Measurements from ENCODE around the gene LRP2.

Gene LRP2

DNA sequence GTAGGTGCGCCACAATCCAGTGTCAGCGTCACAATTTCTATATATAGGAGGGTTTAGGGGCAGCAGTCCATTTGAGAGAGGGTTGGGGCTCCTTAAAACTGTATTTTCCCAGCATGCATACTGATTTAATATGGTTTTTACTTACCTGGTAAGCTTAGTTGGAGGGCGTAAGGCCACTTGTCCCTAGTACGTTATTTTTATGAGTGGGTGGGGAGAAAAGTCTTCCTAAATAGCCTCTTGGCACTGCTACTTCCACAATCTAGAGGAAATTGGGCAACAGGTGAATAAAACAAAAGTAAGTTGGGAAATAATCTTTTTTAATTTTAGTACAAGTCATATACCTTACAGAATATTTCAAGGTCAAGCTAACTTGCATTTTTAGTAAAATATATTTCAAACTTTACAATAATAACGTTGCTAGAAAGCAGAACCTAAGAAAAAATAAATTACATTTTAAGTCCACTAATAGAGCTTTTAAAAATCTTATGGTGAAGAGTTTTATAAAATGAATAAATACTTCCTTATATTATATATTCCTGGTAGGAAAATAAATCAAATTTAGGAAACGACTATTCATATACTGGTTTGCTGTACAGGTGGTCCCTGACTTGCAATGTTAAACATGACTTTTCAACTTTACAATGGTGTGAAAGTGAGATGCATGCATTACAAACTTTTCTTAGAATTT lies 272.1 kb downstream of the LRP2 start:
- DNase-seq (ENCODE audit: low read depth, low spot score), result no peak
- no peak overlapping the region for H3K4me3 ChIP-seq
- H3K9me3 ChIP-seq (ENCODE audit: low read depth, low read length), result no peaks in the 10 kb centered on the region
- TF ChIP-seq FOXP2 (optimal IDR thresholded peaks at IDR 0.05; ENCODE audit: control extremely low read depth, extremely low read length, insufficient read depth) (no peak), EZH2 (IDR thresholded peaks at IDR 0.05) (no peak), POLR2AphosphoS5 (IDR thresholded peaks at IDR 0.05; ENCODE audit: borderline replicate concordance, low read depth, low read length) (no peak)
- no peak overlapping the region for H3K9ac ChIP-seq (ENCODE audit: insufficient read length)
- H3K36me3 ChIP-seq (ENCODE audit: insufficient read depth, low read length), result no peaks in the 10 kb centered on the region
- H3K27ac ChIP-seq, result no peak overlapping the region

- H3K27ac ChIP-seq, result no peak overlapping the region
- no peaks in the 10 kb centered on the region for H3K36me3 ChIP-seq (ENCODE audit: insufficient read depth, low read length)
- no peak overlapping the region for H3K4me3 ChIP-seq
- no peak for TF ChIP-seq POLR2AphosphoS5 (IDR thresholded peaks at IDR 0.05; ENCODE audit: borderline replicate concordance, low read depth, low read length)
- no peak for TF ChIP-seq FOXP2 (optimal IDR thresholded peaks at IDR 0.05; ENCODE audit: control extremely low read depth, extremely low read length, insufficient read depth)
- TF ChIP-seq EZH2 (IDR thresholded peaks at IDR 0.05), result no peak
- no peak for DNase-seq (ENCODE audit: low read depth, low spot score)
- H3K9ac ChIP-seq (ENCODE audit: insufficient read length), result no peak overlapping the region
- no peaks in the 10 kb centered on the region for H3K9me3 ChIP-seq (ENCODE audit: low read depth, low read length)
These were observed 273.2 kb downstream of the LRP2 start for GRCh38 chr2:169089182-169089581.

DNA sequence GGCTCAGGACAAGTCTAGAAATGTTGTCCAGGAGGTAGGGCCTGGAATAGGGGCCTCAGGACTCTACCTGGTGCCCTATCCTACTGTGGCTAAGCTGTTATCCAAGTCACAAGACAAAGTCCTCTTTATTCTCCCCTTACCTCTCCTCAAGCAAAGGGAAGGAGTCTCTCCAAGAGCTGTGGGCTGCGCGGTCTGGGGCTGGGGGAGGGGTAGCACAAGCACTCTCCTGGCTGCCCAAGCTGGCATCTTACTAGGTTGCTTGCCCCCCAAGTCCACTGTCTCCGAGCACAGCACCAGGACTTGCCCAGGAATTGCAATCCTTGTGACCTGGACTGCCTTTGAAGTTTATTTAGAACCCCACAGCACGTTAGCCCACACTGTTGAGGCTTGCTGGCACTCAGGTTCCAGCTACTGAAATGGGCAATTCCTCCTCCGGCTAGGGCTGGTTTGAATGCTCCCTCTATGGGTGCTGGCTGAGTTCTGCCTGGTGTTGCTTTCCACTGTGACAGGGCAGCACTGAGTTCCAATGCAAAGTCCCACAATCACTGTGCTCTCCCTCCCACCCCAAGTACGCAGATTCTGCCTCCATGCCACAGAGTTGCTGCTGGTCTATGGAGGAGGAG lies 274.5 kb downstream of the LRP2 start:
- Histone ChIP-seq H3K9ac (ENCODE audit: insufficient read length) (no peak overlapping the region), H3K36me3 (ENCODE audit: insufficient read depth, low read length) (no peaks in the 10 kb centered on the region), H3K27ac (no peak overlapping the region), H3K9me3 (ENCODE audit: low read depth, low read length) (no peaks in the 10 kb centered on the region), H3K4me3 (no peak overlapping the region)
- DNase-seq (ENCODE audit: low read depth, low spot score), result no peak
- no peak for TF ChIP-seq EZH2 (IDR thresholded peaks at IDR 0.05)
- TF ChIP-seq POLR2AphosphoS5 (IDR thresholded peaks at IDR 0.05; ENCODE audit: borderline replicate concordance, low read depth, low read length), result no peak
- TF ChIP-seq FOXP2 (optimal IDR thresholded peaks at IDR 0.05; ENCODE audit: control extremely low read depth, extremely low read length, insufficient read depth), result no peak

DNA sequence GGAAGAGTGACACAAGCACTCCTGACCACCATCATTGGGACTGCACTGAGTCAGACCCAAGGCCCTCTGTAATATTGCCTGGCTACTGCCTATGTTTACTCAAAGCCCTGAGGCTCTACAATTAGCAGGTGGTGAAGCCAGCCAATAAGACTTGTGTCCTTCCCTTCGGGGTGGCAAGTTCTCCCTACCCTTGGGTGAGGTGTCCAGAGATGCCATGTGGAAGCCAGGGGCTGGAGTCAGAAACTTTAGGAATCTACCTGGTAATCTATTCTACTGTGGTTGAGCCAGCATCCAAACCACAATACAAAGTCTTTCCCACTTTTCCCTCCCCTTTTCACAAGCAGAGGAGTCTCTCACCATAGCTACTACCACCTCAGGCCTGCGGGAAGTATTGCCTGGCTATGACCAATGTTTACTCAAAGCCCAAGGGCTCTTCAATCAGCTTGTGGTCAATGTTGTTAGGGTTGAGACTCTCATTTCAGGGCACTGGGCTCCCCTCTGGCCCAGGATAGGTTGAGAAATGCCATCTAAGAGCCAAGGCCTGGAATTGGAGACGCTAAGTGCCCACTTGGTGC lies 275.4 kb downstream of the LRP2 start:
- no peaks in the 10 kb centered on the region for H3K9me3 ChIP-seq (ENCODE audit: low read depth, low read length)
- DNase-seq (ENCODE audit: low read depth, low spot score), result no peak

DNA sequence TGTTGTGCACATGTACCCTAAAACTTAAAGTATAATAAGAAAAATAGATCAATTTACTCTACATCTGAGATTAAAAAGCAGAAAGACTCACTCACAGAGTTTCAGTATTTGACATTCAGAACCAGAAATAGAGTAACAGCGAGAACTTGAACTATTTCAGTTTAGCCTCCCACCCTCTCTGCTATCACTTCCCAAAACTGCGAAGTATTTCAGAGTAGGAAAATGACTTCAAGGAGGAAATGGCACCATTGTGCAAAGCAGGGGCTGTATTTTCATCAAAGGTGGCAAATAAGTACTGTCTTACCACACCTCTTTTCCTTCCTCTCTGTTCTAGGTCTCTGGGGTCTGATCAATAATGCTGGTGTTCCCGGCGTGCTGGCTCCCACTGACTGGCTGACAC lies 279.3 kb downstream of the LRP2 start:
- no peaks in the 10 kb centered on the region for H3K36me3 ChIP-seq (ENCODE audit: insufficient read depth, low read length)
- TF ChIP-seq EZH2 (IDR thresholded peaks at IDR 0.05) (no peak), POLR2AphosphoS5 (IDR thresholded peaks at IDR 0.05; ENCODE audit: borderline replicate concordance, low read depth, low read length) (no peak)
- no peak overlapping the region for H3K4me3 ChIP-seq
- H3K9me3 ChIP-seq (ENCODE audit: low read depth, low read length), result no peaks in the 10 kb centered on the region
- no peak for DNase-seq (ENCODE audit: low read depth, low spot score)
- no peak overlapping the region for H3K27ac ChIP-seq
- H3K9ac ChIP-seq (ENCODE audit: insufficient read length), result no peak overlapping the region

More for the DNA sequence above, 275.4 kb downstream of the LRP2 start:
- H3K27ac ChIP-seq, result no peak overlapping the region
- H3K9ac ChIP-seq (ENCODE audit: insufficient read length), result no peak overlapping the region
- no peaks in the 10 kb centered on the region for H3K36me3 ChIP-seq (ENCODE audit: insufficient read depth, low read length)
- TF ChIP-seq EZH2 (IDR thresholded peaks at IDR 0.05), result no peak
- no peak overlapping the region for H3K4me3 ChIP-seq

- no peak for DNase-seq (ENCODE audit: low read depth, low spot score)
- H3K9ac ChIP-seq (ENCODE audit: insufficient read length), result no peak overlapping the region
- no peaks in the 10 kb centered on the region for H3K36me3 ChIP-seq (ENCODE audit: insufficient read depth, low read length)
- H3K4me3 ChIP-seq, result no peak overlapping the region
- H3K27ac ChIP-seq, result no peak overlapping the region
- TF ChIP-seq POLR2AphosphoS5 (IDR thresholded peaks at IDR 0.05; ENCODE audit: borderline replicate concordance, low read depth, low read length) (no peak), EZH2 (IDR thresholded peaks at IDR 0.05) (no peak)
- H3K9me3 ChIP-seq (ENCODE audit: low read depth, low read length), result no peaks in the 10 kb centered on the region
These were observed 280.8 kb downstream of the LRP2 start for GRCh38 chr2:169081551-169081950.

DNA sequence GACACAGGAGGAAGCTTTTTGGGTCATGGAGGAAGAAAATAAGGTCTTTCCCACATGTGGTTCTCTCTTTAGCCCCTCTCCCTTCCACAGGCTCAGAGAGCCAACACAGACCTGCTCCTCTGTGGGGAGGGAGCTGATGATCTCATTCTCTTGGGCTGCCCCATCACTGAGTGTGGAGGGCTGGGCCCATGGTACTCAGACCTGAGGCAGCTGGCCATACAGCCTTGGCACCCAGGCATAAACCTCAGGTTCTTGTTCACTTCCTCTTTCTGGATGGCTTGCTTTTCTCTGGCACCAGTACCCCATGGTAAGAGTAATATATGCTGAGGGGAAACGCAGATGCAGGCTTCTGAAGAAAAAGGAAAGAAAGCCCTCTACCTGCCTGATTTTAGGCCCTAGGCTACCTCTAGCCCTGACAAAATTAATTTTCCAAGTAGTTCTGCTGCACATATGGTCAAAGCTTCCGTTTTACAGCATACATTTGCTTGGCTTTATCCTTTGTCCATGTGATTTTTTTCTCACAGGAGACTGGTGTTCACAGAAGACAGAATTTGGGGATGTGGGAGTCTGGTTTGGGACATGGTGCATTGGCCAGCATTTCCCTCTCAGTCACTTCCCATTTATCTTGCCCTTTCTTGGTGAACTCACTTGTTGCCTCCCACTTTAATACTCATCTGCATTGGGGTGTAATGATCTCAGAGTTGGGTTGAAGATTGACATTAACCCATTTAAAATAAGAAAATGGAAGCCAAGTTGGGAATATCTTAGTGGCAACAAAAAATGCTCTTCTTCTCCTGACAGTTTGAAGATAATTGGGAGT lies 281.9 kb downstream of the LRP2 start:
- Histone ChIP-seq H3K4me3 (no peak overlapping the region), H3K9me3 (ENCODE audit: low read depth, low read length) (no peaks in the 10 kb centered on the region), H3K9ac (ENCODE audit: insufficient read length) (no peak overlapping the region), H3K27ac (no peak overlapping the region), H3K36me3 (ENCODE audit: insufficient read depth, low read length) (no peaks in the 10 kb centered on the region)
- DNase-seq (ENCODE audit: low read depth, low spot score), result no peak
- TF ChIP-seq POLR2AphosphoS5 (IDR thresholded peaks at IDR 0.05; ENCODE audit: borderline replicate concordance, low read depth, low read length) (no peak), EZH2 (IDR thresholded peaks at IDR 0.05) (no peak), FOXP2 (optimal IDR thresholded peaks at IDR 0.05; ENCODE audit: control extremely low read depth, extremely low read length, insufficient read depth) (no peak)

GRCh38 chr2:169077674-169078240 lies 284.6 kb downstream of the LRP2 start:
- Histone ChIP-seq H3K9me3 (ENCODE audit: low read depth, low read length) (no peaks in the 10 kb centered on the region), H3K4me3 (no peak overlapping the region), H3K27ac (no peak overlapping the region), H3K9ac (ENCODE audit: insufficient read length) (no peak overlapping the region), H3K36me3 (ENCODE audit: insufficient read depth, low read length) (no peaks in the 10 kb centered on the region)
- DNase-seq (ENCODE audit: low read depth, low spot score), result no peak
- no peak for TF ChIP-seq POLR2AphosphoS5 (IDR thresholded peaks at IDR 0.05; ENCODE audit: borderline replicate concordance, low read depth, low read length)
- TF ChIP-seq EZH2 (IDR thresholded peaks at IDR 0.05), result no peak
- no peak for TF ChIP-seq FOXP2 (optimal IDR thresholded peaks at IDR 0.05; ENCODE audit: control extremely low read depth, extremely low read length, insufficient read depth)

All from SK-N-MC (cell line).